ENCODE results near the gene AP5S1. TPM values are rescaled to one million over a fixed set of nuclear protein-coding genes. Genes with fewer than 3 reads are reported as not detected.

The AP5S1 gene
- polyA plus RNA-seq, 1 of the 3 experiments (the other 2 are of a cell fraction) = 10.3 TPM

DNA sequence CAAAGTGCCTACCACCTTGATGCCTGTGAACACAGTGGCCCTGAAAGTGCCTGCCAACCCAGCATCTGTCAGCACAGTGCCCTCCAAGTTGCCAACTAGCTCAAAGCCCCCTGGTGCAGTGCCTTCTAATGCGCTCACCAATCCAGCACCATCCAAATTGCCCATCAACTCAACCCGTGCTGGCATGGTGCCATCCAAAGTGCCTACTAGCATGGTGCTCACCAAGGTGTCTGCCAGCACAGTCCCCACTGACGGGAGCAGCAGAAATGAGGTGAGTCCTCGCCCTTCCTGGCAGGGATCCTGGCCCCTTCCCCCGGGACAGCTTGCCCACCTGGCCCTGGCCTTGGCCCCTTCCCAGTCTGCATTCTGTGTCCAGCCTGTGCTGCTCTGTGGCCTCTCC lies 44.2 kb downstream of the AP5S1 start (continued):
- TF ChIP-seq REST (IDR thresholded peaks at IDR 0.05; ENCODE audit: low read depth, low read length) (no peak), RCOR1 (IDR thresholded peaks at IDR 0.05; ENCODE audit: low read length) (no peak), MXI1 (IDR thresholded peaks at IDR 0.05; ENCODE audit: low read depth, low read length) (no peak)
- TF ChIP-seq, protein P1, sequence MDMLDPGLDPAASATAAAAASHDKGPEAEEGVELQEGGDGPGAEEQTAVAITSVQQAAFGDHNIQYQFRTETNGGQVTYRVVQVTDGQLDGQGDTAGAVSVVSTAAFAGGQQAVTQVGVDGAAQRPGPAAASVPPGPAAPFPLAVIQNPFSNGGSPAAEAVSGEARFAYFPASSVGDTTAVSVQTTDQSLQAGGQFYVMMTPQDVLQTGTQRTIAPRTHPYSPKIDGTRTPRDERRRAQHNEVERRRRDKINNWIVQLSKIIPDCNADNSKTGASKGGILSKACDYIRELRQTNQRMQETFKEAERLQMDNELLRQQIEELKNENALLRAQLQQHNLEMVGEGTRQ (IDR thresholded peaks at IDR 0.05; ENCODE audit: borderline replicate concordance, low read depth, low read length) = no peak

GRCh38 chr20:3865152-3865886 lies 45.0 kb downstream of the AP5S1 start:
- Histone ChIP-seq H3K79me2 (ENCODE audit: insufficient read depth) (peaks cover 4% of the 10 kb centered on the region; the same call in 1 of the 2 replicates), H4K20me1 (ENCODE audit: insufficient read depth) (no peaks in the 10 kb centered on the region), H3K9me2 (no peaks in the 10 kb centered on the region), H3K9me3 (no peaks in the 10 kb centered on the region), H3K4me1 (ENCODE audit: control insufficient read depth in 1 of 2, insufficient read depth in 2 of 2, low read depth in 1 of 2, low read length in 1 of 2) (no peaks in the 10 kb centered on the region; a peak in 1 of 4 replicates), H3F3A (replicated peaks; ENCODE audit: insufficient read depth) (peaks cover 11% of the 10 kb centered on the region), H3K9ac (no peak overlapping the region), H3K27me3 (ENCODE audit: insufficient read depth) (no peaks in the 10 kb centered on the region), H3K27ac (ENCODE audit: low read depth in 2 of 2, low read length in 1 of 2) (no peak overlapping the region), H3K4me3 (ENCODE audit: low read depth in 2 of 2, low read length in 1 of 2) (no peak overlapping the region), H3K4me2 (no peak overlapping the region), H3K36me3 (replicated peaks in 1 of 2; ENCODE audit: control insufficient read depth in 1 of 2, insufficient read depth in 2 of 2, low read length in 1 of 2) (peaks cover 33 to 61% of the 10 kb centered on the region in 2 experiments), H2AFZ (ENCODE audit: low read depth) (no peak overlapping the region)
- WGBS (ENCODE audit: low lambda C conversion rate) = 96% methylated on average over 9 of the region's 14 CpGs
- CTCF ChIA-PET = interaction anchor here (1.0 to 3.4 kb wide), 5 partner anchors 10 to 79 kb away, joined by 3 to 16 read pairs (median 7); partner anchors contain the start of gene CENPB
- POLR2A ChIA-PET = no interaction called here
- TF ChIP-seq YY1 (IDR thresholded peaks at IDR 0.05; ENCODE audit: low read depth) (no peak), NRF1 (IDR thresholded peaks at IDR 0.05; ENCODE audit: low read depth, low read length) (no peak), TEAD4 (IDR thresholded peaks at IDR 0.05; ENCODE audit: borderline replicate concordance, insufficient read depth) (no peak), MEF2A (IDR thresholded peaks at IDR 0.05; ENCODE audit: borderline replicate concordance, low read depth) (no peak), SMC3 (IDR thresholded peaks at IDR 0.05; ENCODE audit: low read depth, low read length) (no peak), MXI1 (IDR thresholded peaks at IDR 0.05; ENCODE audit: low read depth, low read length) (no peak), CHD2 (IDR thresholded peaks at IDR 0.05; ENCODE audit: low read length, partially characterized antibody) (no peak), JUND (IDR thresholded peaks at IDR 0.05) (no peak), RFX5 (IDR thresholded peaks at IDR 0.05; ENCODE audit: low read length) (no peak), EZH2phosphoT487 (IDR thresholded peaks at IDR 0.05; ENCODE audit: borderline replicate concordance, low read depth) (no peak), REST (IDR thresholded peaks at IDR 0.05; ENCODE audit: low read depth, low read length) (no peak)
- TF ChIP-seq, protein P1 (IDR thresholded peaks at IDR 0.05; ENCODE audit: borderline replicate concordance, low read depth, low read length) = no peak
- TF ChIP-seq, protein P2, sequence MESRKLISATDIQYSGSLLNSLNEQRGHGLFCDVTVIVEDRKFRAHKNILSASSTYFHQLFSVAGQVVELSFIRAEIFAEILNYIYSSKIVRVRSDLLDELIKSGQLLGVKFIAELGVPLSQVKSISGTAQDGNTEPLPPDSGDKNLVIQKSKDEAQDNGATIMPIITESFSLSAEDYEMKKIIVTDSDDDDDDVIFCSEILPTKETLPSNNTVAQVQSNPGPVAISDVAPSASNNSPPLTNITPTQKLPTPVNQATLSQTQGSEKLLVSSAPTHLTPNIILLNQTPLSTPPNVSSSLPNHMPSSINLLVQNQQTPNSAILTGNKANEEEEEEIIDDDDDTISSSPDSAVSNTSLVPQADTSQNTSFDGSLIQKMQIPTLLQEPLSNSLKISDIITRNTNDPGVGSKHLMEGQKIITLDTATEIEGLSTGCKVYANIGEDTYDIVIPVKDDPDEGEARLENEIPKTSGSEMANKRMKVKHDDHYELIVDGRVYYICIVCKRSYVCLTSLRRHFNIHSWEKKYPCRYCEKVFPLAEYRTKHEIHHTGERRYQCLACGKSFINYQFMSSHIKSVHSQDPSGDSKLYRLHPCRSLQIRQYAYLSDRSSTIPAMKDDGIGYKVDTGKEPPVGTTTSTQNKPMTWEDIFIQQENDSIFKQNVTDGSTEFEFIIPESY (IDR thresholded peaks at IDR 0.05; ENCODE audit: borderline replicate concordance, low read depth) = no peak
- DNase-seq = no peak

All from SK-N-SH (cell line).